Choroid plexus epithelial cell (primary cell): ENCODE data around the gene CCDC106.

Experiments used
- DNase-seq: peaks from one replicate; pipeline ENCODE4 v3.0.0-alpha.2; 2010; ENCODE audit warnings: low read depth
- H3K4me3 ChIP-seq: 2 replicates; pipeline ENCODE4 v1.5.1; 2011; ENCODE audit warnings: low read depth, mild to moderate bottlenecking, control low read depth, low read length, moderate library complexity
- TF ChIP-seq, protein P1 (sequence below): conservative IDR thresholded peaks from 2 replicates; pipeline ENCODE4 v1.5.1; 2011; ENCODE audit warnings: low read depth, mild to moderate bottlenecking, control low read depth, inconsistent platforms, low read length, moderate library complexity

Gene CCDC106

DNA sequence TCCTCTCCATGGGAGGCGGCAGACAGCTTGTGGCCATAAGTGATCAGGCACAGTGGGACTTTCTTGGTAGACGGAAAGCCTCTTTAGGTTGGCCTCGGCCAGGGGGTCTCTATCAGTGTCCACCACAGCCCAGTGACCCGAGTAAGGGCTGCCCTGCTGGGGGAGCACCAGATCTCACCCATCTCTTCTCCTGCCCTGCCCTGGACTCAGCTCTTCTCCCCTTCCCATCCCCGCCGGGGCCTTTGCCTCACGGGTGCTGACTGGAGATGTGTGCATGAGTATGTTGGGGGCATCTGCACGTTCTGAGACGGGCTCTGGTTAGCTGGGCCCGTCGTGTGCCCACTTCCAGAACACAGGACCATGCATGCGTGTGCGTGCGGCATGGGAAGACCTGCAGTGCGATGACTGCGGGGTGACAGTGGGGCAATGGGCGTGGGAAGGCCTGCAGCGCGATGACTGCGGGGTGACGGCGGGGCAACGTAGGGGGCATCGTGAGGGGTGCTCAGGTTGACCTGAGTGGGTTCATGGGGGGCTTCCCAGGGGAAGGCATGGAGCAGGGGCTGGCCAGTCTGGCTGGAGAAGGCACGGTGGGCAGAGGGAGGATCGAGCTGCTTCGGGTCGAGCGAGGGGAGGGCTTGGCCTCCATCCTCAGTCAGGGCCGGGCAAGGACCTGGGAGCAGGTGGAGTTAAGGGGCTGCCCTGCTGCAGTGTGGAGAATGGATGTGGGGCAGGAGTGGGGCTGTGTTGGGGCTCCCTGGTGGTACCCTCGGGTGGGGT, 42.9 kb downstream of the CCDC106 start:
- DNase-seq: no peak
- TF ChIP-seq, protein P1, sequence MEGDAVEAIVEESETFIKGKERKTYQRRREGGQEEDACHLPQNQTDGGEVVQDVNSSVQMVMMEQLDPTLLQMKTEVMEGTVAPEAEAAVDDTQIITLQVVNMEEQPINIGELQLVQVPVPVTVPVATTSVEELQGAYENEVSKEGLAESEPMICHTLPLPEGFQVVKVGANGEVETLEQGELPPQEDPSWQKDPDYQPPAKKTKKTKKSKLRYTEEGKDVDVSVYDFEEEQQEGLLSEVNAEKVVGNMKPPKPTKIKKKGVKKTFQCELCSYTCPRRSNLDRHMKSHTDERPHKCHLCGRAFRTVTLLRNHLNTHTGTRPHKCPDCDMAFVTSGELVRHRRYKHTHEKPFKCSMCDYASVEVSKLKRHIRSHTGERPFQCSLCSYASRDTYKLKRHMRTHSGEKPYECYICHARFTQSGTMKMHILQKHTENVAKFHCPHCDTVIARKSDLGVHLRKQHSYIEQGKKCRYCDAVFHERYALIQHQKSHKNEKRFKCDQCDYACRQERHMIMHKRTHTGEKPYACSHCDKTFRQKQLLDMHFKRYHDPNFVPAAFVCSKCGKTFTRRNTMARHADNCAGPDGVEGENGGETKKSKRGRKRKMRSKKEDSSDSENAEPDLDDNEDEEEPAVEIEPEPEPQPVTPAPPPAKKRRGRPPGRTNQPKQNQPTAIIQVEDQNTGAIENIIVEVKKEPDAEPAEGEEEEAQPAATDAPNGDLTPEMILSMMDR: no peak
- H3K4me3 ChIP-seq: no peak overlapping the region

DNA sequence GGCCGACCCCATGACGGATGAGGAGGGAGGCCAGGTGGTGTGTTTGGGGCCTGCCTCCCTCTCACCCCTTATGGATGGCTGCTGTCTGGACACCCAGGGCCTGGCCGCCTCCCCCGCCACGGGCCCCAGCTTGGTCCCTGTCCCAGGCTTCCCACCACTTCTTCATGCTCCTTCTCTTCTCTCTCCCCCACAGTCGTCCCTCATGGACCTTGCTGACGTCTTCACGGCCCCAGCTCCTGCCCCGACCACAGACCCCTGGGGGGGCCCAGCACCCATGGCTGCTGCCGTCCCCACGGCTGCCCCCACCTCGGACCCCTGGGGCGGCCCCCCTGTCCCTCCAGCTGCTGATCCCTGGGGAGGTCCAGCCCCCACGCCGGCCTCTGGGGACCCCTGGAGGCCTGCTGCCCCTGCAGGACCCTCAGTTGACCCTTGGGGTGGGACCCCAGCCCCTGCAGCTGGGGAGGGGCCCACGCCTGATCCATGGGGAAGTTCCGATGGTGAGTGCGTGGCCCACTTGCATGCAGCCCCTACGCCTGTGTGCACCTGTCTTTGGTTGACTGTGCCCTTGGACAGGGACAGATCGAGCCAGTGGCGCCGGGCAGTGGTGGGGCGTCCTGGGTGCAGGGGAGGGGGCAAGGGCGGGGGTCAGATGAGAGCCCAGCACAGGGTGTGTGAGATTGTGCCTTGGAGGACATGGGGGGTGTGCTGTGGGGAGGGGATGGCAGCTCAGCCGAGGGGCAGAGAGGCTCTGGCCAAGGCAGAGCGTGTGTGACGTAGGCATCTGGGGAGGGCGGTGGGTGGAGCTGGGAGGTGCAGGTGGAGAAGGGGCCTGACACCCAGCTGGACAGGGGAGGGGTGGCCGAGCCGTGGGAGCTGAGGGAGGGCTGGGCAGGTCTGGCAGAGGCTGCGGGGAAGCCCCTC, 43.8 kb downstream of the CCDC106 start:
- TF ChIP-seq, protein P1: no peak
- DNase-seq: no peak
- H3K4me3 ChIP-seq: no peak overlapping the region

DNA sequence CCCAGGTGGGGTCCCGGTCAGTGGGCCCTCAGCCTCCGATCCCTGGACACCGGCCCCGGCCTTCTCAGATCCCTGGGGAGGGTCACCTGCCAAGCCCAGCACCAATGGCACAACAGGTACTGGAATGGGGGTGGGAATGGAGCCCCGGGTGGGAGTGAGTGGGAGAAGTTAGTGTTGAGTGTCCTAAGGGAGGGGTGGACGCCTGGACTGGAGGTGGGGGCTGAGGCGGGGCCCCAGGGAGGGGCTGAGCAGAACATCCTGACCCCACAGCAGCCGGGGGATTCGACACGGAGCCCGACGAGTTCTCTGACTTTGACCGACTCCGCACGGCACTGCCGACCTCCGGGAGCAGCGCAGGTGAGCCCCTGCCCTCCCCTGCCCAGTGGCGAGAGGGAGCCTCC, 44.7 kb downstream of the CCDC106 start:
- H3K4me3 ChIP-seq: no peak overlapping the region
- no peak for DNase-seq
- TF ChIP-seq, protein P1: no peak

- H3K4me3 ChIP-seq: no peak overlapping the region
- no peak for DNase-seq
- TF ChIP-seq, protein P1: no peak
Measured at GRCh38 chr19:55693336-55693974, 45.4 kb downstream of the CCDC106 start.

DNA sequence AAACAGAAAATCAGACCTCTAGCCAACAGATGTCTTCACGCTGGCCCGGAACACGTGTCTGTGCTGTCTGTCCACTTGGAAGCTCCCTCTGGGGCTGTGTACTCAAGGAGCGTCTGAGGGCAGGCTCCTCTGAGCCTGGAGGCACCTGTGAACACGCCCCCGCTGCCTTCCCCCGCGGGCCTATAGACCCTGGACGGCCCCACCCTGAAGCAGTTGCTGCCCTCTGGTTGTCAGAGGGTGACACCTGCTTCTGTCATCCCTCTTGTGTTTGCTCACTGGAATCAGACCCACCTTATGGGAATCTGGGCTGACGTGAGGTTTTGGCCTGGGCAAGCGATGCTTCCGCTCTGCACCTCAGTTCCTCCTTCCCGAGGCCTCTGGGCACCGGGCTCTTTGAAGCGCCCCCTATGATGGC, 46.2 kb downstream of the CCDC106 start:
- no peak overlapping the region for H3K4me3 ChIP-seq
- no peak for DNase-seq
- TF ChIP-seq, protein P1: no peak

GRCh38 chr19:55694656-55695491, 46.9 kb downstream of the CCDC106 start:
- TF ChIP-seq, protein P1: no peak
- no peak overlapping the region for H3K4me3 ChIP-seq
- DNase-seq: no peak
